Inflammatory macrophage (primary cell): ENCODE data around the gene HASPIN.

Source experiments
- DNase-seq, 2 donors: peaks; one replicate each; pipeline ENCODE4 v3.0.0-alpha.2; 2020 to 2022

HASPIN gene

GRCh38 chr17:3739422-3740124, 15.9 kb downstream of the HASPIN start:
- DNase-seq = no peak

GRCh38 chr17:3740611-3741073, 16.9 kb downstream of the HASPIN start:
- peak; percentile 84 to 93 for DNase-seq

GRCh38 chr17:3744014-3744413, 20.3 kb downstream of the HASPIN start:
- DNase-seq = no peak

- DNase-seq = no peak
Observed at GRCh38 chr17:3745071-3745470, 21.4 kb downstream of the HASPIN start.

DNA sequence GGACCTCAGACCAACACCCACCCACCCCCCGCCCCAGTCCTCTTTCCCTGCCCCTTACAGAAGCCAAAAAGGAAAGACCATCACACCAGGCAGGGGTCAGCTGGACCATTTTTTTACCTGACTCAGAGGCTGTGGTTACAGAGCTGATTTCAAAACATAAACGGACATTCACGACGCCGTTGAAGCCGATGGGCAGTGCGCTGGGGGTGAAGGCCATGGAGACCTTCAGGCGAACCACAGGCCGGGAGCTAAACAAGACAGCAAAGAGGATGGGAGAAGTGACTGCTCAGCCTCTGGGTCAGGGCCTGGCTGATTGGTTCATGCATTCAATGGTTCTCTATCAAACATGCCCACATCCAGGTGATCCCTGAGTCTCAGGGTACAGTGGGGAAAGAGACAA, 24.1 kb downstream of the HASPIN start:
- no peak for DNase-seq

GRCh38 chr17:3748576-3748975, 24.9 kb downstream of the HASPIN start:
- DNase-seq = no peak

- no peak for DNase-seq
Observed at GRCh38 chr17:3750296-3750695, 26.6 kb downstream of the HASPIN start.

- no peak for DNase-seq
Observed at GRCh38 chr17:3750926-3751325, 27.2 kb downstream of the HASPIN start.

DNA sequence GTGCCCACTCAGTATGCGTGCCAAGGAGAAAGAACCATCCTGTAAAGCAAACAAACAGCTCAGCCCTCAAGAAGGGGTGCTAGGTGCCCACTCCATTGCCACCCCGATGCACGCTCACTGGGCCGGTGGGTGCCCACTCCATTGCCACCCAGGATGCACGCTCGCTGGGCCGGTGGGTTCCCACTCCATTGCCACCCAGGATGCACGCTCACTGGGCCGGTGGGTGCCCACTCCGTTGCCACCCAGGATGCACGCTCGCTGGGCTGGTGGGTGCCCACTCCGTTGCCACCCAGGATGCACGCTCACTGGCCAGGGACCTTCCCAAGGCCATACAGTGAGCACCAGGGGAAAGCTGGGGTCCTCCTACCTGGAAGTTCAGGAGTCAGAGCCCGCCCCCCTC, 28.1 kb downstream of the HASPIN start:
- DNase-seq = no peak

DNA sequence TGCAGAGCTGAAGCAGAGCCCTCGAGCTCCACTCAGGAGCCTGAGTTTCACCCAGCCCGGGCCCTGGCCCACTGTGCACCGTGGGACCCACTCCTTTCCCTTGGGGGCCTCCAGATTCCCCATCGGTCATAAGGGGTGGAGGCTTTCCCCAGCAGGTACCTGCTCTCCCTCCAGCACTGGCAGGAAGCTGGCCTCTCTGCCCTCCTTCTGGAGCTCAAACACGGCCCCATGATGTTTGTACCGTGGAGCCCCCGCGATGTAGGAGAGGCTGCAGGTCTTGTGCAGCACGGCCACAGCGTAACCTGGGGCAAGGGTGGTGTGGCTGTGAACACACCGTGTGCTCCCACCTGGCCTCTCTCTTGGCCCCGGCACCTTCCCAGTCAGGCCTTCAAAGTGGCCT, 29.9 kb downstream of the HASPIN start:
- DNase-seq = no peak

DNA sequence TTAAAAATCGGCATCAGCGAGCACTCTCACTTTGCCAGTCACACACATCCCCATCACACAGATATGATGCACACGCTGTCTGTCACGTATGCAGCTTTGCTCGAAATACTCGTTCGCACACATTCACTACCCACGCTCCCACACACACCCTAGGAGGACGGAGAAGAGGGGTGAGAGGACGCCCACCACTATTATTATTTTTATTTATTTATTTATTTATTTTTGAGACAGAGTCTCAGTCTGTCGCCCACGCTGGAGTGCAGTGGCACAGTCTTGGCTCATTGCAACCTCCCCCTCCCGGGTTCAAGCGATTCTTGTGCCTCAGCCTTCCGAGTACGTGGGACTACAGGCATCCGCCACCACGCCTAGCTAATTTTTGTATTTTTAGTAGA, 30.4 kb downstream of the HASPIN start:
- no peak for DNase-seq

- peak in 1 of 2 donors; percentile 11 for DNase-seq
Observed at GRCh38 chr17:3754458-3755334, 31.0 kb downstream of the HASPIN start.

DNA sequence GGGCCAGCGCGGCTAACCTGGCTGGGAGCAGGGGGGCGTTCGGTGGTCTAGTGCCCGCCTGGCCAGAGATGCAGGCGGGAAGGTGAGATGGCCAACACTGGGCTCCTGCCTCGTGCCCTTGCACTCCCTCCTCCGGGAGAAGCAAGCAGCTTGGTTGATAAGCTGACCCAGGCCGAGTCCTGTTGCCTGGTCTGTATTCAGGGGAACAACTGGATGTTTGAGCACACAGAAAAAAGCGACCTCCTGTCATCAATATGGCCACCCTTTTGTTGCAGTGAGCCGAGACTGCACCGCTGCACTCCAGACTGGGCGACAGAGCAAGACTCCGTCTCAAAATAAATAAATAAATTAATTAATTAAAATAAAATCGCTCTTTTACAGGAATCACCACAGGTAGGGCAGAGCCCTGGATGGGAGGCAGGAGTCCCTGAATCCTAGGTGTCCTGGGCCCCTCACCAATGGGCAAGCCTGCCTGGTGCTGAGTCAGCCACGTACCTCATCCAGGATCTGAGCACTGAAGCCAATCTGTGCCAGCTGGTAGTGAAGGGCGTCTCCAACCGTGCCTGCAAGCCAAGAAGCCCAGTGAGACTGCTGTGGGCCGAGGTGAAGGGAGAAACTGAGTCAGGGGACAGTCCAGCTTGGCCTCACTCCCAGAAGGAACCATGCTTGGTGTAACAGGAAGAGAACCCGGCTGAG, 31.8 kb downstream of the HASPIN start:
- DNase-seq = no peak

DNA sequence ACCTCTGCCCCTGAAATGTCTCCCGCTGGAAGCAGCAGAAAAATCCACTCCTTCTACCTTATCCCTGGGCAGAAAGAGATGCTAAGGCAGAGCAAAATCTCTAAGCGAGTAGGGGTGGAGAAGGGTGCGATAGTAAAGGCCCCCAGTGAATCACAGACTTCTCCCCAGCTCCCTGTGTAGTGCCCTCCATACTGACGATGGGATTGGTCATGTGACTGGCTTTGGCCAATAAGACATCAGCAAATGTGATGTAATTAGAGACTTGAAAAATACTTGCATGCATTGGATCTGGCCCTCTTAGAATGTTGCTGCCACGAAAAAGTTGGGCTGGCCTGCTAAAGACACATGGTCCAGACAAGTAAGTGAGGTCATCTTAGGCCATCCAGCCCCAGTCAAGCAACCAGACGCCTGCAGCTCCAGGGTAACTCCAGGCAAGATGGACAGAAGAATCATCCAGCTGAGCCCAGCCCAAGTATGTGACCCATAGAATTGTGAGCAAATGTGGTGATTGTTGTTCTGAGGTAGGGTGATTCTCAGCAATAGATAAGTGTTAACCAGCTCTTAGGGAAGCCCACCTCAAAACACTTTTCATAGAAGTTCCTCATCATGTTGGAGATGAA, 36.0 kb downstream of the HASPIN start:
- DNase-seq = no peak

GRCh38 chr17:3761036-3761917, 37.6 kb downstream of the HASPIN start:
- DNase-seq = no peak

DNA sequence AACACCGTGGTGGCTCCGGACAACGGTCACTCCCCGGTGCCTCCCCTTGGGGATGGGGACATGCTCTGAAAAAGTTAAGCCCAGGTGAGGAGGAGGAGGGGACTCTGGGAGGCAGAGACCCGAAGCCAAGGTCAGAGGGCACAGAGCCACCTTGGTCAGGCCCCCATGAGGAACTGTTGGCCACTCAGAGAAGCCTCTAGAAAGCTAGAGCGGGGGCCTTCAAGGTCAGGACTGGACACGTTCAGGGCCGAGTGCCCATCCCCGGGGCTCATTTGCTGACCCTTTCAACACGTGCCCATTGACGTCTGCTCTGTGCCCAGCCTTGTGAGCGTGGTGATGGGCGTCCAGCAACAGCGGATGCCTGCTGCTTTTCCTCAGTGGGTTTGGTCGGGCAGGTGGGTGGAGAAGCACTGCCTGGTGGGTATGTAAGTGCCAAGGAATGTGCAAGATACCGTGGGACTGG, 38.2 kb downstream of the HASPIN start:
- DNase-seq = no peak

GRCh38 chr17:3762922-3763776, 39.4 kb downstream of the HASPIN start:
- peak; percentile 52 to 79 for DNase-seq

DNA sequence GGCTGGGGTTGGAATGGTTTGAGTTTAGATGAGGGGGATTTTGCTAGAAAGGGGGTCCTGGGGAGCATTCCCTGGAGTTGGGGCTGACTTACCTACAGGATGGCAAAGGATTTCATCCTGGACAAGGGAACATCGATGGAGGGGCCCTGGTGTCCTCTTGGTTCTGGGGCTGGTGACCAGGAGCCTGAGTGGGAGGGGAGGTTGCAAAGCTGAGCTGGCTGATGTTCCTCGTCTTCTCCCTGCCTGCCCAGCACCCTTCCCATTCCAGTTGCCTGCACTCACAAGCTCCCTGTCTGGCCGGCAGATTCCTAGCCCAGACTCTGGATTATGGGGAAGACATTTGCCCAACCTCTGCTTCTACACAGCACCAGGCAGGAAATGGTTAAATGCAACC, 40.1 kb downstream of the HASPIN start:
- peak in 1 of 2 donors; percentile 62 for DNase-seq

DNA sequence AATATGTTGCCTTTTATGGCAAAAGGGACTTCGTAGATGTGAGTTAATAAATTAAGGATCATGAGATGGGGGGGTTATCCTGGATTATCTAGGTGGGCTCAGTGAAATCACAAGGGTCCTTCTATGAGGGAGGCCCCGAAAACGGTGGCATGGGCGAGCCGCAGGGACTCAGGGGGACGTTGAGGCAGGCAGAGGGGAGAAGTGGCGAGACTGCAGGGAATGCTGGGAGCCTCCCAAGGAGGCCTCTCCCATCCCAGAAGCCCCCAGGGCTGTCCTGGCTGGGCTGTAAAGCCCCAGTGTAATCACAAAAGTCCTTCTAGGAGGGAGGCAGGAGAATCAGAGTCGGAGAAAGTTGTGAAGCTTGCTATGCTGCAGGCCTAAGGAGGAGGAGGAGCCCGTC, 42.3 kb downstream of the HASPIN start:
- DNase-seq = no peak

DNA sequence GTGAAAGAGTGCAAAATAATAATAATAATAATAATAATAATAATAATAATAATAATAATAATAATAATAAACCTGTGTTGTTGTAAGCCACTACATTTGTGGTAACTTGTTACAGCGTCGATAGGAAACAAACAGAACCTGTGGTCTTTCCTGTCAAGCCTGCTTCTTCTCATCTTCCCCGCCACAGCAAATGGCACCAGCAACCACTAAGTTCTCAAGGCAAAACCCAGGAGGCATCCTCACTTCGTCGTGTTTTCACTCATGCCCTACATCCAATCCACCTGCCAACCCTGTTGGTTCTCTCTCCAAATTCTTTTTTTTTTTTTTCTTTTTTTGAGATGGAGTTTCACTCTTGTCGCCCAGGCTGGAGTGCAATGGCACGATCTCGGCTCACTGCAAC, 43.1 kb downstream of the HASPIN start:
- DNase-seq = no peak

DNA sequence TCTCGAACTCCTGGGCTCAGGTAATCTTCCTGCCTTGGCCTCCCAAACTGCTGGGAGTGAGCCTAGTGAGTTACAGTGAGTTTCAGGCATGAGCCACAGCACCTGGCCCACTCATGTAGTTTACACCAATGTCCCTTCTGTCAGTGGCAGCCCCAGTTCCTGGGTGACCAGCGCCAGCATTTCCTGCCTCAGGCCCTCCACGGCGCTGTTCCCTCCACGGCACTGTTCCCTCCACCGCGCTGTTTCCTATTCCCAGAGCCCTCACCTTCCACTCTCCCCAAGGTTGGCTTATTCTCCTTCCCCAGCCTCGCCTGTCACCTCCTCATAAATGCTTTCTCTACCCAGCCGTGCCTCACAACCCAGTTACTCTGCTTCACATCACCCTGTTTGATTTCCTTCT, 44.6 kb downstream of the HASPIN start:
- no peak for DNase-seq
